ENCODE data around the gene SEPTIN3.

The SEPTIN3 gene

DNA sequence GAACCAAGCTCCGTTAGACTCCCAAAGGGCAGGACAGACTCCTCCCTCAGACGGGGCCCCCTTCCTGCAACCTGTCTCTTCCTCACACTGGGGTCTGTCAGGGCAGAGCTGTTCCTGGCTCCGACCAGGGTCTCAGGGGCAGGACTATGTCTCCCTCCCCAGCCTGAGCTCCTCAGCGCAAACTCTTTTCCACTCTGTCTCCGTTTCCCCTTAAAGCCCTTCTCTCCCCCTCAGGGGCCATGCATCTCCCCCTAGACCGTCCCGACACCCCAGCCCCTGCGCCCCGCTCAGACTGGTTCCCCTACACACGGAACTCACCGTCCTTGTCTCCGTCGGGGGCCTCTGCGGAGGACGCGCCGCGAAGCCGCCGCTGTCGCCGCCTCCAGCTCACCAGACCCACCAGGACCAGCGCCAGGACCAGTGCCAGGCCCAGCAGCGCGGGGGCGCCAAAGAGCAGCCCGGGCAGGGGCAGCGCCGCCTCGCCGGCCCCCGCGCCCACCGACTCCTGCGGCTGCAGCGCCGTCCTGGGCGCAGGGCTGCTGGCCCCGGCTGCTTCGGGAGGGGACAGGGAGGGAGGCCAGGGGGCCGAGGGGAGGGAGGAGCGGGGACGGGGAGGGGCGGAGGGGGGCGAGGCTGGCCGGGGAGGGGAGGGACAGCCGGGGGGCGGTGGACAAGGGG is 43.3 kb upstream of the SEPTIN3 start:
- TF ChIP-seq, protein P1, sequence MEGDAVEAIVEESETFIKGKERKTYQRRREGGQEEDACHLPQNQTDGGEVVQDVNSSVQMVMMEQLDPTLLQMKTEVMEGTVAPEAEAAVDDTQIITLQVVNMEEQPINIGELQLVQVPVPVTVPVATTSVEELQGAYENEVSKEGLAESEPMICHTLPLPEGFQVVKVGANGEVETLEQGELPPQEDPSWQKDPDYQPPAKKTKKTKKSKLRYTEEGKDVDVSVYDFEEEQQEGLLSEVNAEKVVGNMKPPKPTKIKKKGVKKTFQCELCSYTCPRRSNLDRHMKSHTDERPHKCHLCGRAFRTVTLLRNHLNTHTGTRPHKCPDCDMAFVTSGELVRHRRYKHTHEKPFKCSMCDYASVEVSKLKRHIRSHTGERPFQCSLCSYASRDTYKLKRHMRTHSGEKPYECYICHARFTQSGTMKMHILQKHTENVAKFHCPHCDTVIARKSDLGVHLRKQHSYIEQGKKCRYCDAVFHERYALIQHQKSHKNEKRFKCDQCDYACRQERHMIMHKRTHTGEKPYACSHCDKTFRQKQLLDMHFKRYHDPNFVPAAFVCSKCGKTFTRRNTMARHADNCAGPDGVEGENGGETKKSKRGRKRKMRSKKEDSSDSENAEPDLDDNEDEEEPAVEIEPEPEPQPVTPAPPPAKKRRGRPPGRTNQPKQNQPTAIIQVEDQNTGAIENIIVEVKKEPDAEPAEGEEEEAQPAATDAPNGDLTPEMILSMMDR (conservative IDR thresholded peaks at IDR 0.05; ENCODE audit: low read depth) = peak; percentile 69
- no peak overlapping the region for H3K27ac ChIP-seq
- DNase-seq (ENCODE audit: low spot score) = no peak
- CTCF ChIA-PET = interaction anchor here (0.5 to 1.3 kb wide), 7 partner anchors 12 to 1190 kb away, joined by 3 to 7 read pairs (median 4); no protein-coding TSS in a partner anchor
- POLR2A ChIA-PET (ENCODE audit: low non-redundant PET) = no interaction called here

DNA sequence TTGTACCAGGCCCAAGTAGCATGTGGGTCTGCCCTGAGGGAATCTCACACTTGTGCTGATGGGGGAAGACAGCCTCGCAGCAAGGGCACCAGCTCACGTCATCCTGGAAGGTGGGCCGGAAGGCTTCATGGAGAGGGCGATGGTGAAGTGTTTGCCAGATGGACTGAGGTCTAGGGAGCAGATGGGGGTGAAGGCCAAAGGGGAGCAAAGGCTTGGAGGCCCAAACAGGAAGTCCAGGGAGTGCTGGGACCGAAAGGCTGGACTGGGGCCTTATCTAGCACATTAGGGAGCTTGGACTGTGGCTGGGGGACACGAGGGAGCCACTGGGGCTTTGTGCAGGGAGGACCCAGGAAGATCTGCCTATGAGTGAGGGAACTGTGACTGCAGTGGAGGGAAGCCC is 41.4 kb upstream of the SEPTIN3 start:
- ChIA-PET CTCF (no interaction called here), POLR2A (ENCODE audit: low non-redundant PET) (no interaction called here)
- DNase-seq (ENCODE audit: low spot score) = no peak
- H3K27ac ChIP-seq = no peak overlapping the region
- TF ChIP-seq, protein P1 (conservative IDR thresholded peaks at IDR 0.05; ENCODE audit: low read depth) = no peak

DNA sequence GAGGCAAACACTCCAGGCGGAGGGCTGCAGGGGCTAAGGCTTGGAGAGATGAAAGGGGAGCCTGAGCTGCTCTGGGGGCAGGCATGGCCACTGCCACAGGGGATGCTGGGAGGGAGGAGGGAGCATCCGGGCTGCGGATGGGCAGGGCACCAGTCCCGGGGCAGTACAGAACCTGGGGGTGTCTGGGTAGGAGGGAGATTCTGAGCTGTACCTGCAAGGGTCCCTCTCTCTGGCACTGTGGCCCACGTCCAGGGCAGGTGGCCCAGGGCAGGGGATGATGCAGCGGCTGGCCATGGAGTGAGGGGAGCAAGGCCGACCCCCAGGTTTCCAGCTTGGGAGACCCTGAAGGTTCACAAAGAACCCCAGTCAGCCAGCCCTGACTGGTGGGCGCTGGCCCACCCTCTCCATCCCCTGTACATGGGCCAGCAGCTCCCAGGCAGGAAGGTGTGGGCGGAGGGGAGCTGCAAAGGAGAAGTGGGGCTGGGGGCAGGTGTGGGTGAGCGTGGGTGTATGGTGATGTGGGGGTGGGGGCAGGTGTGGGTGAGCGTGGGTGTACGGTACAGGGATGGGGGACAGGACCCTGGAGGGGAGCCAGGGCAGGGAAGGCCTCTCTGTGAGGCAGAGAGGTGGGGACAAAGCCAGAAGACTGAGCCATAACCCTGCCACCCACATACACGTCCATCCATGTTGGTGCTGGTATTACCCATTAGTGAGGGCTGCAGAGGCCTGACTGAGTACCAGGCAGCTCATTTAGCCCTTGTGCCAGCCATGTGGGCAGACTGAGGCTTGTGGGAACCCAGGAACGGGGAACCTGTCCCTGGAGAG is 40.4 kb upstream of the SEPTIN3 start:
- CTCF ChIA-PET = no interaction called here
- H3K27ac ChIP-seq = no peak overlapping the region
- POLR2A ChIA-PET (ENCODE audit: low non-redundant PET) = no interaction called here
- no peak for DNase-seq (ENCODE audit: low spot score)
- TF ChIP-seq, protein P1 (conservative IDR thresholded peaks at IDR 0.05; ENCODE audit: low read depth) = no peak

DNA sequence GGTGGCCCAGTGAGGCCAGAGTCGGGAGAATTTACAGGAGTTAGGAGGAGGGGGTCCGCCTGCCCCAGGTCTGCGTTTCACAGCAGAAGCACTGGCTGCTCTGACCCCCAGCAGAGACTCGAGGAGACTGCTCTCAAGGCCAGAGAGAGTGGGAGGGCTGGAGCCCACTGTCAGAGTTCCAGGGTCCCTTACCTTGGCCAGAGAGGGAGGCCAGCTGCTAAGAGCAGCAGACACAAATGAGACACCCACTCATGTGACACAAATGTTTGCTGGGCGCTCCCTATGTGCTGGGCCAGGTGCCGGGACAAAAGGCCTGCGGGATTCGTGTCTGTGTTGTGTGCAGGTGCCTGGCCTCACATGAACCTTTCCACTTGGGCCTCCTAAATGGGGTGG is 39.8 kb upstream of the SEPTIN3 start:
- TF ChIP-seq, protein P1 (conservative IDR thresholded peaks at IDR 0.05; ENCODE audit: low read depth) = no peak
- H3K27ac ChIP-seq = no peak overlapping the region
- POLR2A ChIA-PET (ENCODE audit: low non-redundant PET) = no interaction called here
- DNase-seq (ENCODE audit: low spot score) = no peak
- CTCF ChIA-PET = no interaction called here

DNA sequence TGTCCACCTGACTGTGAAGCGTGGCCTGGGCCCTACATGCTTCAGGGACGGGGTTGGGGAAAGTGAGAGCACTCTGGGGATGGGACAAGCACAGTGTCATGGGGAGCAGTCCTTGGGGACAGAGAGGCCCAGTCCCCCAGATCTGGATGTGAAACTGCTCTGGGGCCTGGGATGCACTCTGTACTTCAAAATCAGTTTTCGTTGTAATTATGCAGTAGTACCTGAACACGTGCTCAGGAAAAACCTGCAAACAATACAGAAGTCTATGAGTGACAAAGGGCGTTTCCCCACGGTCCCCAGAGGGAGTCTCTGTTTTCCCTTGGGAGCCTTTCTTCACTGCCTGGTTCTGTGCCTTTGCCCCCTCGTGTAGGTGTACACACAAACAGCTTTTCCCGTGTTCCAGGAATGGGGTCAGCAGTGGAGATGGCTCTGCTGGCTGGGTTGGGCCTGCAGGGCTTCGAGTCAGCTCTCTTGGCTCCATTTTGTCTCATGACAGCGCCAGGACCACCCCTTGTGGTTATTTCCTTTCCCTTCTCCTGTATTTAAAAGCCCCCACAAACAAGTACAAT is 37.5 kb upstream of the SEPTIN3 start:
- TF ChIP-seq, protein P1 (conservative IDR thresholded peaks at IDR 0.05; ENCODE audit: low read depth) = no peak
- ChIA-PET CTCF (interaction anchor here (0.6 kb wide), 1 partner anchor 432 kb away, joined by 4 read pairs; no protein-coding TSS in a partner anchor), POLR2A (ENCODE audit: low non-redundant PET) (interaction anchor here (0.7 kb wide), 1 partner anchor 14 kb away, joined by 3 read pairs; no protein-coding TSS in a partner anchor)
- DNase-seq (ENCODE audit: low spot score) = no peak
- H3K27ac ChIP-seq = peak overlapping the region; percentile 22

DNA sequence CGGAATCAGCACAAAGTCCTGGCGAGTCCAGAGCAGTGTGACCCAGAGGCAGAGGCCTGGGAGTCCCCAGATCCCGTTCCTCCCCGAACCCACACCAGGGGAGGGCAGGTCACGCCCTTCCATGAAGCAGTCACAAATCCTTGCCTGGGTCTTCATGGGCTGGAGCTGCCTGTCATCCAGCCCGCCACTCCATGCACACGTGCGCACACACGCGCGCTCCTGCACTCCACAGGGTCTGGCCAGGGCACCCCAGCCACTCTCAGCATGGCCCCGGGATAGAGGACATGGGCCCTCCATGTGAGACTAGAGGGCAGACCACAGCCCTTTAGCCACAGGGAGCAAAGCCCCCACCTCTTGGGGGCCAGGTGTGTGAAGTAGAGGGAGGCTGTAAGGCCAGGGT is 36.9 kb upstream of the SEPTIN3 start:
- ChIA-PET POLR2A (ENCODE audit: low non-redundant PET) (no interaction called here), CTCF (interaction anchor here (0.6 kb wide), 1 partner anchor 431 kb away, joined by 4 read pairs; no protein-coding TSS in a partner anchor)
- DNase-seq (ENCODE audit: low spot score) = no peak
- H3K27ac ChIP-seq = peak overlapping the region; percentile 22; the same call in 1 of the 2 replicates
- TF ChIP-seq, protein P1 (conservative IDR thresholded peaks at IDR 0.05; ENCODE audit: low read depth) = no peak
